T-helper 2 cell (primary cell): ENCODE measurements around the gene WDR20.

Source experiments
- DNase-seq, 5 experiments: peaks; one replicate each; pipeline versions ENCODE4 v3.0.0 to v3.0.0-alpha.2; 2012 to 2022

Gene WDR20

DNA sequence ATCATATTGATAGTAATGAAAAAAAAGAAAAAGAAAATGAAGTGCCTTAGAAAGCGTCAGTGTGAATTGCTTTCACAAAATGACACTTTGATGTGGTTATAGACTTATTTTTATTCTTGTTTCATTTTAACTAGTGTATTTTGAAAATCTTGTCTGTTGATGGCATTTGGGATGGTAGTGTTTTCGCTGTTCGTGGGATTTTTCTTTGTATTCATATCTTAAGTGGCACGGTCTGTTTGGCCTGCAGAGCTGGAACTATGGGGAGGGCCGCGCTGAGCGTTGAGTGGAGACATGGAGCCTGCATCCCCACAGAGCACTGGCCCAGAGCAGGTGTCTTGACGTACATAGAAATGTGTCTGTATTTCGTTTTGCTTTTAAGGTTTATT, 61.6 kb downstream of the WDR20 start:
- DNase-seq: peak in 1 of 5 experiments; percentile 51

DNA sequence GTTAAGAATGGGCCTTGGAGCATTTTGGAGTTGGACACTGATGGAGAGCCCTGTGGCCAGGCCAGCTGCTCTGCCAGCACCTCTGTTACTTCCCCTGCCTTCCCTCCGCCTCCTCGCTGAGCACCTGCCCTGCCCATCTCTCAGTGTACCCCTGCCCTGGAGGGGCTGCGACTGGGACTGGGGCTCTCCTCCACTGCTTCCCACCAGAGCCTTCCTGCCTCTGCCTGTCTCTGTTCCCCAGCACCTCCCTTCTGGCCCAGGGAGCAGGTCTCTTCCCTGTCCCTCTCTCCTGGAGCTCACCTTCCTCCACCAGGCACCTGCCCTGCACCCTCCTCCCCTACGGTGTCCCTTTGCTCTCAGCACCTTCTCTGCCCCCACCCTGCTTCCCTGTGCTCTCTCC, 62.1 kb downstream of the WDR20 start:
- no peak for DNase-seq

GRCh38 chr14:102202944-102203343, 63.2 kb downstream of the WDR20 start:
- DNase-seq: no peak

DNA sequence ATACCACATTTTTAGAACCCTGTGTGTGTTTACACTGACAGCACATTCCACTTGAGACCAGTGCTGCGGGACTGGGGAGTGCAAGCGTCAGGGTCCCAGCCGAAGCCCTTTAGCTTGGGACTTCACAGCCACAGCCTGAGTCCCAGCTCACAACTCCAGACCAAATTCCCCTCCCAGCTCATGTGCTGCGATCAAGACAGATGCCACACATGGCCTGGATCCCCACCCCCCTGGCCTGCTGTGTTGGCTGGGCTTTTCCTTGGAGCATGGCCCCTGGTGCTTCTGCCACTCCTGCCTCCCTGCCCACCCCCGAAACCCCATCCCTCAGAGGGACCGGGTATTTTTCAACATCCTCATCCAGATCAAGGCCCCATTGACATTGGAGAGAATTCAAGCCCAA, 63.7 kb downstream of the WDR20 start:
- no peak for DNase-seq

- no peak for DNase-seq
These were observed 65.9 kb downstream of the WDR20 start for GRCh38 chr14:102205560-102205959.

GRCh38 chr14:102206918-102207317, 67.2 kb downstream of the WDR20 start:
- DNase-seq: no peak

DNA sequence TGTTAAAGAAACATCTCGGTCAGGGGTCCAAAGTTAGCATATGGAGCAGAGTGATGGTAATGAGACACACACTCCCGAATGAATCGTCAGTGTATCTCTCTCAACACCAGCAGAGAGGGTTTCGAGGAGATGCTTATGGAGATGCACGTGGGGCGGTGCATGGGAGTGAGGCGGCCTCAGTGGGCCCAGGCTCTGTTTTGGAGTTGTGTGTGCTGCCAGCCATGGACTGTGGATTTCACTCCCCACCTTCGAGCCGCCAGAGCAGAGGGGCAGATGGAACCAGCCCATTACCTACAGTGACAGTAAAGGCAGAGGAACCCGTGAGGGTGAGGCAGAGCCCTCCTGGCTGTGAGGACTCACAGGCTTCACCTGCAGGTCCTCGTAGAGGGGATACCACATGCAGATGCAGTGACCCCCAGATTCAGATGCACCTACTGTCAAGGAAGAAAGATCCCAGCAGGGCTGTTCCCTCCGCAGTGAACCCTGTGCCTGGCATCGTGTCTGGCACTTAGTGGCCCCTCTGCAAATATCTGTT, 68.2 kb downstream of the WDR20 start:
- DNase-seq: no peak

DNA sequence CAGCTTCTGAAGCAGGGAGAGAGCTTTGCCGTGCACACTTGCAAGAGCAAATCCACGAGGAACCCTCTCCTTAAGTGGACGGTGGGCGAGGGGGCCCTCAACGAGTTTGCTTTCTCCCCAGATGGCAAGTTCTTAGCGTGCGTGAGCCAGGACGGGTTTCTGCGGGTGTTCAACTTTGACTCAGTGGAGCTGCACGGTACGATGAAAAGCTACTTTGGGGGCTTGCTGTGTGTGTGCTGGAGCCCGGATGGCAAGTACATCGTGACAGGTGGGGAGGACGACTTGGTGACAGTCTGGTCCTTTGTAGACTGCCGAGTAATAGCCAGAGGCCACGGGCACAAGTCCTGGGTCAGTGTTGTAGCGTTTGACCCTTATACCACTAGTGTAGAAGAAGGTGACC, 69.0 kb downstream of the WDR20 start:
- DNase-seq: no peak

- DNase-seq: no peak
These were observed 69.7 kb downstream of the WDR20 start for GRCh38 chr14:102209224-102209966.

GRCh38 chr14:102210421-102211042, 70.8 kb downstream of the WDR20 start:
- DNase-seq: no peak

DNA sequence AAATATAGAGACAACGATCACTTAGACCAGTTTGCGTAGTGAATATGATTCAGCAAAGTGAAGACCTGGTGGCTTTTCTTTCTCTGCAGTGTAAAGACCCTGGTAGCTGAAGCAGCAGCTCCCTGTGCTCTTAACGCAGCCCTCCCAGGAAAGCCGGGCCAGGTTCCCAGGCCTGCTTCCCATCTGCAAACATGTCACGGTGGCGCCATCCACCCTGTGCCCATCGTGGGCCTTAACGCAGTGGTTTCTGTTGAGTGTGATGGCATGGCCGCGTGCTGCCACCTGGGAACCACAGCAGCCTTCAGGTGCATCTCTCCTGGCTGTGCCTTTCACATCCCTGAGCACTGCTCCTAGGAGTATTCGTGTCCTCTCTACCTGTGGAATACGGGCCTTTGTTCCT, 71.5 kb downstream of the WDR20 start:
- DNase-seq: no peak

GRCh38 chr14:102212356-102212755, 72.7 kb downstream of the WDR20 start:
- DNase-seq: no peak

DNA sequence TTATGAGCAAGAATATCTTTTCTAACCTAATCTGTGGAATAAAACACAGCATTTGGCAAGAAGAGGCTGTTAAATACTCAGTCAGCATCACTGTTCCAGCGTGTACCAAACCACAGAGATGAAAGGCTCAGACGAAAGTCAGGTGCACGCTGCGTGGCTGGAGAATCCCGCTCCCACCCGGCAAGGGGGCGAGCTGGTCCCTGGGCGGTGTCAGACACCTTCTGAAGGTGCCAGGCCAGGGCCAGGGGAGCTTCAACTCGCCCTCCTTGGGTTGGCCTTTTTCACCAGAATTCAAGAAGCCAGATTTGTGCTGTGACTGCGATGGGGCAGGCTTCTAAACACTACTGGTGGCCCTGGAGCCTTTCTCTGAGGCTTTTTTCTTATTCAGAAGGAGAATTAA, 73.1 kb downstream of the WDR20 start:
- no peak for DNase-seq

DNA sequence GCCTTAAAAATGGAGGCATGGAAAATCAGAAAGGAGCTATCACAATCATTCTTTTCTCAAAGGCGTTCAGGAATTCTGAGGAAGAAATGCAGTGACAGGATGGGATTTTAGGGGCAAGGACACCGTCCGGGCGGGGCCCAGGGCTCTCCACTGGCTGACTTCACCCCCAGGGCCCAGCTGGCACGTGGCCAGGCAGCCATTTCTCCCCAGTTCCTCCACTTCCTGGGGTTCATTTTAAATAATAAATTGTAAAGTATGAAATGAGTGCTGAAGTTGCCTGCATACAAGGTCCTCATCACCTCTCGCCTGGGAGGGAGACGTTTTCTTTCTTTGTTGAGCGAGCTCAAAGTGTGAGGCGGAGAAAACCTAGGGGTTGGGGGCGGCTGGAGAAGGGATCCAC, 73.8 kb downstream of the WDR20 start:
- no peak for DNase-seq

GRCh38 chr14:102213984-102214658, 74.4 kb downstream of the WDR20 start:
- DNase-seq: no peak

GRCh38 chr14:102215071-102215470, 75.4 kb downstream of the WDR20 start:
- no peak for DNase-seq

- DNase-seq: no peak
These were observed 76.0 kb downstream of the WDR20 start for GRCh38 chr14:102215576-102216250.

GRCh38 chr14:102217399-102217798, 77.7 kb downstream of the WDR20 start:
- DNase-seq: no peak

DNA sequence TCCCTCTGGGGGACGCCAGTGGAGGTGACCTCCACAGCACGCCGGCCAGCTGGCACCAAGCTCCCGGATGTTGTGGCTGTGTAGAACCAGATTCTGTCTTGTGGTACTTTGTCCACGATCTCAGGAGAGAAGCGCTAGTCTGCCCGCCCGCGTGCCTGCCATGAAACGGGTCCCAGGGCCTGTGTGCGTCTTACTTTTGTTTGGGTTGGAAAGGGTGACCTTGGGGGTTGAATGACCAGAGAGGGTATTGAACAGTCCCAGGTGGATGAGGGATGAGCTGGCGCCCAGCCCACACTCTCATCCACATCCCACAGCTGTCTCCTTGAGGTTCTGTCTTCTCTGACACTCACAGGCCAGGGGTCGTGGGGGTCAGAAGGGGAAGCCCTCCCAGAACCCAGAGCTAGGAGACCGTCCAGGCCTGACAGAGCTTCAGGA, 78.3 kb downstream of the WDR20 start:
- no peak for DNase-seq

DNA sequence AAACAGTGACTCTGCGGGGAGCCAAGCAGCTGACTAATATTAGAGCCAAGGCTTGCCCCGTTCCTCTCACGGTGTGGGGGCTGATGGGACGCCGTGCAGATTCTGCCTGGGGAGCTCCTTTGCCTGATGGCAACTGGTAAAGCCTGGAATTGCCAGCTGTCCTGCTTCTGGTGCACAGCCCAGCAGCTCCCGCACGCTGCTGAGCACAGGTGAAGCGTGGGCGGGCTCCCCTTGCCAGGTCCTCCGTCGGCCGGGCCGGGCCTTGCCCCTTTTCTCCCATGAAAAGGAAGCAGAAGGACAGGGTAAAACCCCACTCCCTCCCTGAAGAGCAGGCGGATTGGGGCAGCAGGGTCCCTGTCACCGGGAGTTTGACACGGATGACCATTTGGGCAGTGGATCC, 79.0 kb downstream of the WDR20 start:
- DNase-seq: no peak

- no peak for DNase-seq
These were observed 79.6 kb downstream of the WDR20 start for GRCh38 chr14:102219316-102219715.

- no peak for DNase-seq
These were observed 80.3 kb downstream of the WDR20 start for GRCh38 chr14:102220031-102220430.

DNA sequence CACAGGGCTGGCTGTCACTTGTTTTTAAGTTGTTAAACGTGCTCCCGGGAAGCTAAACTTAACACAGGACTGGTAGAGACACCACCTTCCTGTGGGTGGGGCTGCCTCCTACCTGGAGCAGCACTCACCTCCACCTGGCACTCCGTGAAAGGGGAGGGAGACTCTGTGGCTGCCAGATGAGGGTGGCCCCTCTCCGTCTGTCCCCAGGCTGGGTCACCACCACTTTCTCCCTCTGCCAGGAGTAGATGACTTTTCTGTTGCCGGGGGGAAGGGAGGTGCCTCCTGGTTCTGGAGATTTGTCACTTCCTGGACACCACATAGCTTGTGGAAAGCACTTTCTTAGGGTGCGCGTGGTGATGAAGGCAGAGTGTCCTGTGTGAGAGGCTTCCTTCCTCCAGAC, 81.3 kb downstream of the WDR20 start:
- DNase-seq: no peak
